ENCODE data around the gene GZF1. TPM values are rescaled to one million over a fixed set of nuclear protein-coding genes. Genes with fewer than 3 reads are reported as not detected.

Gene GZF1
- total and polyA plus RNA-seq, 2 donors (not counting 1 experiment from before 2014, with no cell fraction given) = 10.8 to 21.5 TPM

DNA sequence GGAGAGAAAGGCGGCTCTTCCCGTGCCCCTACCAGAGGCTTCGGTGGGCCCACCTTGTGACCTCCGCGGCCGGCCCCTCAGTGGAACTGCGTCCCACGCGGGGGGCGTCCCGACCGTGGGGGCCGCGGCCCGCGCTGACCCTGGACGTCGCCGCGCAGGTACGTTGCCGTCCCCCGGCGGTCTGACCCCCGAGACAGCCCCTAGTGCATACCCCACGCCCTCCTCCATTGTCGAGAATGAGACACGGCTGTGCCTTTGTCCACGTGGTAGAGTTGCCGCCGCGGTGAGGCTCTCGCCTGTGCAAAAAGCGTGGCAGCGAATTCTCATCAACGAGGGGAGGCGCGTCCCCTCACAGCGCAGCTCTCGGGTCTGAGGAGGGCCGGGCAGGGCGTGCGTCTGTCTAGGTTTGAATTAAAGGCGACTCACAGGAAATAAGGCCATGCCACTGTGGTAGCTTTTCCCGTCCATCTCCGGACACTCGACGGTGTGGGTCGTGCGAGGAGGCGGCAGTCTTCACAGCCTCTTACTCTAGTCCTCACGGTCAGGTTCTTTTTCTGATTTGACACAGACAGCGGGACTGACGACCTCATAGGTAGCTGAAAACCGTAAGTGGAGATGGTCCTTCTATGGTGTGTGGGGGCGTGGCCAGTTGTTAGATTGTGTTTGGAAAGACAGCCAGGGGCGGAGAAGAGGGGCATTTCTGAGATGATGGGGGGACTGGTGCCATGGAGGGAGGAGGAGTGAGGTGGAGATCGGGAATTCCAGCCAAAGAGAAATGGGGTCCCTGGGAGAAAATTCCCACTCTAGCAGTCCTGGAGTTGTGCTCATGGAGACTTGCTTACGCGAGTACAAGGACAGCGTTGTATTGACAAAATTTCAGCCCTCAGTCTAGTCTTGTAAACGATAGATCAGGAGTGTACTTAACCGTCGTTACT, 10.8 kb upstream of the GZF1 start:
- Histone ChIP-seq H3K27ac (ENCODE audit: insufficient read depth, low read length) (peak overlapping the region; percentile 95), H3K27me3 (ENCODE audit: control insufficient read depth, insufficient read depth, low read length) (no peaks in the 10 kb centered on the region), H3K36me3 (ENCODE audit: control insufficient read depth, insufficient read depth, low read length) (no peaks in the 10 kb centered on the region), H3K9ac (ENCODE audit: insufficient read depth, low read length) (peak overlapping the region; percentile 96), H4K20me1 (ENCODE audit: control insufficient read depth, extremely low read depth, insufficient read depth, low read length) (no peaks in the 10 kb centered on the region), H3K79me2 (ENCODE audit: control insufficient read depth, insufficient read depth, low read length) (peaks cover 33% of the 10 kb centered on the region), H3K4me1 (ENCODE audit: control insufficient read depth, extremely low read depth, insufficient read depth, low read length) (peaks cover 11% of the 10 kb centered on the region), H3K4me2 (ENCODE audit: extremely low read depth, insufficient read depth, low read length) (peak overlapping the region; percentile 99), H3K9me3 (ENCODE audit: control insufficient read depth, insufficient read depth, low read depth, low read length) (no peaks in the 10 kb centered on the region), H3K4me3 (replicated peaks in 1 of 4; ENCODE audit: control extremely low read depth in 1 of 4, insufficient read depth in 1 of 4, low read depth in 3 of 4, low read length in 4 of 4) (peak overlapping the region; percentile 88 to 97 (median 96)), H2AFZ (ENCODE audit: low read length) (peak overlapping the region; percentile 69)
- TF ChIP-seq EZH2 (IDR thresholded peaks at IDR 0.05; ENCODE audit: low read length, missing control alignments) = no peak
- TF ChIP-seq, protein P1, sequence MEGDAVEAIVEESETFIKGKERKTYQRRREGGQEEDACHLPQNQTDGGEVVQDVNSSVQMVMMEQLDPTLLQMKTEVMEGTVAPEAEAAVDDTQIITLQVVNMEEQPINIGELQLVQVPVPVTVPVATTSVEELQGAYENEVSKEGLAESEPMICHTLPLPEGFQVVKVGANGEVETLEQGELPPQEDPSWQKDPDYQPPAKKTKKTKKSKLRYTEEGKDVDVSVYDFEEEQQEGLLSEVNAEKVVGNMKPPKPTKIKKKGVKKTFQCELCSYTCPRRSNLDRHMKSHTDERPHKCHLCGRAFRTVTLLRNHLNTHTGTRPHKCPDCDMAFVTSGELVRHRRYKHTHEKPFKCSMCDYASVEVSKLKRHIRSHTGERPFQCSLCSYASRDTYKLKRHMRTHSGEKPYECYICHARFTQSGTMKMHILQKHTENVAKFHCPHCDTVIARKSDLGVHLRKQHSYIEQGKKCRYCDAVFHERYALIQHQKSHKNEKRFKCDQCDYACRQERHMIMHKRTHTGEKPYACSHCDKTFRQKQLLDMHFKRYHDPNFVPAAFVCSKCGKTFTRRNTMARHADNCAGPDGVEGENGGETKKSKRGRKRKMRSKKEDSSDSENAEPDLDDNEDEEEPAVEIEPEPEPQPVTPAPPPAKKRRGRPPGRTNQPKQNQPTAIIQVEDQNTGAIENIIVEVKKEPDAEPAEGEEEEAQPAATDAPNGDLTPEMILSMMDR (conservative IDR thresholded peaks at IDR 0.05 in 1 of 2, IDR thresholded peaks at IDR 0.05 in 1 of 2; ENCODE audit: low read depth in 1 of 2, low read length in 2 of 2) = no peak
- peak; percentile 20 to 65 for DNase-seq (ENCODE audit: low read depth in 2 of 2)

DNA sequence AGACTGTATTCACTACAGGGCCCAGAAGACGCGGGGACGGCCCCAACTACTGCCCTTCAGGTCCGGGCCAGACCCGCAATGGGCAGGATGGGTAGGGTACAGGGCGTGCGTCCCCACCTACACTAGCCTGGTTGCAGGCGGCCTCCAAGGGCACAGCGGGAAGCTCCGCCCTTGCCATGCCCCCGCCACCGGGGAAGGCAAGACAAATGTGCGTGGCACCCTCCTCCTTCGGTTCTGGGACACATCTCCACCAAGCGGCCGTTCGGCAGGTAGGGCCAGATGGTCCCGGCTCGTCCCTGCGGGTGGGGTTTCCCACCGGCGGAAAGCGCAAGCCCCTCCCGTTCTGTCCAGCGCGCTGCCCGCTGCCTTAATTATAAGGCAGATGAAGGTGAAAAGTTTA, 5.8 kb upstream of the GZF1 start:
- DNase-seq (ENCODE audit: low read depth in 2 of 2) = no peak
- Histone ChIP-seq H3K4me2 (ENCODE audit: extremely low read depth, insufficient read depth, low read length) (no peak overlapping the region), H3K79me2 (ENCODE audit: control insufficient read depth, insufficient read depth, low read length) (peaks cover 28% of the 10 kb centered on the region)

More for the DNA sequence above, 5.8 kb upstream of the GZF1 start:
- Histone ChIP-seq H4K20me1 (ENCODE audit: control insufficient read depth, extremely low read depth, insufficient read depth, low read length) (no peaks in the 10 kb centered on the region), H3K27me3 (ENCODE audit: control insufficient read depth, insufficient read depth, low read length) (no peaks in the 10 kb centered on the region), H2AFZ (ENCODE audit: low read length) (no peak overlapping the region), H3K4me1 (ENCODE audit: control insufficient read depth, extremely low read depth, insufficient read depth, low read length) (peaks cover 16% of the 10 kb centered on the region), H3K27ac (ENCODE audit: insufficient read depth, low read length) (no peak overlapping the region), H3K36me3 (ENCODE audit: control insufficient read depth, insufficient read depth, low read length) (no peaks in the 10 kb centered on the region), H3K4me3 (replicated peaks in 1 of 4; ENCODE audit: control extremely low read depth in 1 of 4, insufficient read depth in 1 of 4, low read depth in 3 of 4, low read length in 4 of 4) (no peak overlapping the region), H3K9me3 (ENCODE audit: control insufficient read depth, insufficient read depth, low read depth, low read length) (no peaks in the 10 kb centered on the region), H3K9ac (ENCODE audit: insufficient read depth, low read length) (no peak overlapping the region)
- TF ChIP-seq, protein P1 (conservative IDR thresholded peaks at IDR 0.05 in 1 of 2, IDR thresholded peaks at IDR 0.05 in 1 of 2; ENCODE audit: low read depth in 1 of 2, low read length in 2 of 2) = no peak
- TF ChIP-seq EZH2 (IDR thresholded peaks at IDR 0.05; ENCODE audit: low read length, missing control alignments) = no peak

All from fibroblast of lung (primary cell).